HUES6 (cell line): ENCODE results near the gene CRACR2A.

ENCODE experiments used
- H3K27ac ChIP-seq: 2 replicates; pipeline ENCODE4 v1.7.0; 2013; ENCODE audit warnings: low read depth, mild to moderate bottlenecking, low read length, inconsistent platforms
- H3K27me3 ChIP-seq: 2 replicates; pipeline ENCODE4 v1.6.1; 2013; ENCODE audit warnings: low read length; ENCODE audit not compliant: control insufficient read depth, insufficient read depth
- H3K36me3 ChIP-seq: 2 replicates; pipeline ENCODE4 v1.6.1; 2013; ENCODE audit warnings: low read length; ENCODE audit not compliant: control insufficient read depth, insufficient read depth
- H3K4me1 ChIP-seq: 2 replicates; pipeline ENCODE4 v1.6.1; 2013; ENCODE audit warnings: low read length; ENCODE audit not compliant: control insufficient read depth, insufficient read depth
- H3K4me3 ChIP-seq: 2 replicates; pipeline ENCODE4 v1.5.1; 2013; ENCODE audit warnings: low read depth, low read length
- H3K9ac ChIP-seq: one replicate; pipeline ENCODE4 v1.6.1; 2013; ENCODE audit warnings: mild to moderate bottlenecking, low read length
- H3K9me3 ChIP-seq: 2 replicates; pipeline ENCODE4 v1.6.1; 2013; ENCODE audit warnings: low read depth, low read length; ENCODE audit not compliant: control insufficient read depth, insufficient read depth

CRACR2A gene

GRCh38 chr12:3679831-3680230 is 73.1 kb downstream of the CRACR2A start:
- Histone ChIP-seq H3K9ac (no peak overlapping the region), H3K36me3 (no peaks in the 10 kb centered on the region), H3K4me1 (no peaks in the 10 kb centered on the region), H3K27me3 (no peaks in the 10 kb centered on the region), H3K27ac (no peak overlapping the region), H3K9me3 (no peaks in the 10 kb centered on the region), H3K4me3 (no peak overlapping the region)

DNA sequence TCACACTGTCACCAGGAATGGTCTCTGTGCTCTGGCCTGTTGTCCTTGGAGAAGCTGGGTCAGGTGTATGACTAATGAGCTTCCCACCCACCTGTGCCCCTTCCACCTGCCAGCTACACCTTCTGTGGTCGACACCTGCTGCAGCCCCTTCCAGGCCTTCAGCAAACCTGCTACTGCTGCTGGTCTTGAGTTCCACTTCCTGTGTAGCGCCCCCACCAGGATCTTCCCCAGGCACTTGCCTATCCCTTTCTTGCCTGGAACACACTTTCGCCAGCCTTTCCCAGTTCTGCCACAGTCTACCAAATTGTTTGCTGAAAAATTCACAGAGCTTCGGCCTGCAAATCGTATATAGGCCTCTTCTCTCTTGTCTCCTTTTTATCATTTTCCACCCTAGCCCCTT is 75.3 kb downstream of the CRACR2A start:
- no peaks in the 10 kb centered on the region for H3K27me3 ChIP-seq
- H3K27ac ChIP-seq = no peak overlapping the region
- no peak overlapping the region for H3K4me3 ChIP-seq
- no peak overlapping the region for H3K9ac ChIP-seq
- no peaks in the 10 kb centered on the region for H3K36me3 ChIP-seq
- H3K9me3 ChIP-seq = no peaks in the 10 kb centered on the region
- no peaks in the 10 kb centered on the region for H3K4me1 ChIP-seq

GRCh38 chr12:3673981-3674708 is 78.8 kb downstream of the CRACR2A start:
- Histone ChIP-seq H3K27me3 (no peaks in the 10 kb centered on the region), H3K27ac (no peak overlapping the region), H3K36me3 (no peaks in the 10 kb centered on the region)

DNA sequence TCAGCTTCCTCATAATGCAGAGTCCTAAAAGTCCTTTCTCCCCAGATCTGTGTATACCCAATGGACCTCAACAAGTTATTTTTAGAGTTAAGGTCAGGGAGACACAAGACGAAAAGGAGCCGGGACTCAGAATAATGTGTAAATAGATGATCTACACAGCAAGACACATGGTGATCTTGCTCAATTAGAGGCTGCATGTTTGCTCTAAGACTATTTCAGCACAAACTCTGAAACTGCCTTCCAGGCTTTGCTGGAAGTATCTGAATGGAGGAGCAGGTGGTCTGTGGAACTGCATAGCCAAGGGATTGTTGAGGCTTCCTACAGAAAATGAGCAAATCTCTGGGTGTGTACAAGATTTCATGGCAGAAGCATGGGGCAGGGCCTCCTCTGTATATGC is 80.8 kb downstream of the CRACR2A start:
- no peak overlapping the region for H3K27ac ChIP-seq
- no peak overlapping the region for H3K4me3 ChIP-seq
- no peak overlapping the region for H3K9ac ChIP-seq
- H3K9me3 ChIP-seq = no peaks in the 10 kb centered on the region
- H3K36me3 ChIP-seq = no peaks in the 10 kb centered on the region
- H3K27me3 ChIP-seq = no peaks in the 10 kb centered on the region
- no peaks in the 10 kb centered on the region for H3K4me1 ChIP-seq

More at GRCh38 chr12:3673981-3674708, 78.8 kb downstream of the CRACR2A start:
- Histone ChIP-seq H3K4me1 (no peaks in the 10 kb centered on the region), H3K9me3 (no peaks in the 10 kb centered on the region), H3K4me3 (no peak overlapping the region), H3K9ac (no peak overlapping the region)

DNA sequence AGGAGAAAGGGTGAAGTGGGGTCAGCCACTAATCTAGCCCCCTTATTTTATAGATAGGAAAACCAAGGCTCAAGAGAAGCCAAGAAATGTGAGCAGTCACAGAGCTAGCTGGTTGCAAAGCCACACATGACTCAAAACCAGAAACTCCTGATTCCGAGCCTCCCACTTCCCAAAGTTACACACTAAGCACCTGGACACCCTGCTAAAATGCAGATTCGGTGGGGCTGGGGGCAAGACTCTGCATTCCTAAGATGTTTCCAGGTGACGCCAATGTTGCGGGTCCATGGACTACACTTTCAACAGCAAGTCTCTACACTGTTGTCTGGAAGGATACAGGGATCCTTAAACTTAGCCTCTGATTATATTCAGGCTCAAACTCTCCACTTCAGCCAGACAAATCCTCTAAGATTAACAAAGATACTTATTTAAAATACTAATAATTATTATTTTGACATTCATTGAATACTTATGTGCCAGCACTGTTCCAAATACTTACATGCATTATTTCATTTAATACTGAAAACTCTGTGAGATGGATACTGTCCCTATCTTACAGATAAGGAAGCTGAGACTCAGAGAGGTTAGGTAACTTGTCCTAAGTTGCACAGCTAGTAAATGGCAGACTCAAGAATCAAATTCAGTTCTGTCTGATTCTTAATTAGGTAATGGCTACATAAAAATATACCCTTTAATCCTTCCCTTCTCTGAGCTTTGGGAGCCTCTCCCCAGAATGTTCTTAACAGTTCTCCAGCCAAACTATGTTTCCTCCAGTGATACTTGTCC is 81.4 kb downstream of the CRACR2A start:
- Histone ChIP-seq H3K27me3 (no peaks in the 10 kb centered on the region), H3K4me1 (no peaks in the 10 kb centered on the region), H3K9me3 (no peaks in the 10 kb centered on the region), H3K27ac (no peak overlapping the region), H3K4me3 (no peak overlapping the region), H3K36me3 (no peaks in the 10 kb centered on the region), H3K9ac (no peak overlapping the region)

DNA sequence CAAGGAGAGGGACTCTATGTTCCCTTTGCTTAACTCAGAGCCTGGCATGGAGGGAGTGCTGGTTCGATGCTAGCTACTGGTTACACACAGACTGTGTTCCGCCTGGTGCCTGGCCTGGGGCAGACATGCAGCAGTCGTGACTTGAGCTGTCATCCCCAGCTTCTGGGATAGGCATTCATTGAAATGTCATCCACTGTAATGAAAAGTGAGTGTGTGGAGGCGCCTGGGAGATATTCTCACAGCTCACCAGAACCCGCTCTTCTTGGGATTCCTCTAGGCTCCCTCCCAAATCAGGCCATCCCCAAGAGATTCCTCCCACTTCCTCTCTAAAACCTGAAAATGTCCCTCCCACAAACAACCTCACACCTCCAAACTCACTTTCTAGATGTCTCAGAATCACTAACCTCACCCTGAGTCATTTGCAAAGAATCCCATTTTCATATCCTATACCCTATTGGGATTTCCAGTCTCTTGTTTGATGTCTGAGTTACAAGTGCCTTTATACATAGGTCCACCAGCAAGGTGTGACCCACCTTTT is 82.8 kb downstream of the CRACR2A start:
- no peaks in the 10 kb centered on the region for H3K4me1 ChIP-seq
- H3K4me3 ChIP-seq = no peak overlapping the region
- no peaks in the 10 kb centered on the region for H3K9me3 ChIP-seq
- no peaks in the 10 kb centered on the region for H3K36me3 ChIP-seq
- H3K9ac ChIP-seq = no peak overlapping the region
- H3K27ac ChIP-seq = no peak overlapping the region
- H3K27me3 ChIP-seq = no peaks in the 10 kb centered on the region

DNA sequence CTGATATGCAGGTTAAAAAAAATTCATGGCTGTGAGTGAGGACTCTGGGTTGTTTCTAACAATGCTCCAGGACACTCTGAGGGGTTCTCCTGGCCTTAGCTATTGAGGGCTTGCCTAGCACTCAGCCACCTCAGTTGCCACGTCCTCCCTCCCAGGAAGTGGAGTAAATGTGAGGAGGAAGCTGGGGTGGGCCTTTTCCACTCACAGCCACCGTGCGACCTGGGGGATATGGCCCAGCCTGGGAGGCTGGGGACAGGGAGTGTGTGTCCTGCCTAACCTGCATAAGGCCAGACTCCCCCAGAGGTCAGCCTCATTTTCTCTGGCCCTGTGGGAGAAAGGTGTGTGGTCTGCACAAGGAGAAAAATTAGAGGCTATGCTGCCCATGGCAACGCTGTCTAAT is 83.3 kb downstream of the CRACR2A start:
- H3K36me3 ChIP-seq = no peaks in the 10 kb centered on the region
- H3K4me3 ChIP-seq = no peak overlapping the region
- H3K9ac ChIP-seq = no peak overlapping the region

DNA sequence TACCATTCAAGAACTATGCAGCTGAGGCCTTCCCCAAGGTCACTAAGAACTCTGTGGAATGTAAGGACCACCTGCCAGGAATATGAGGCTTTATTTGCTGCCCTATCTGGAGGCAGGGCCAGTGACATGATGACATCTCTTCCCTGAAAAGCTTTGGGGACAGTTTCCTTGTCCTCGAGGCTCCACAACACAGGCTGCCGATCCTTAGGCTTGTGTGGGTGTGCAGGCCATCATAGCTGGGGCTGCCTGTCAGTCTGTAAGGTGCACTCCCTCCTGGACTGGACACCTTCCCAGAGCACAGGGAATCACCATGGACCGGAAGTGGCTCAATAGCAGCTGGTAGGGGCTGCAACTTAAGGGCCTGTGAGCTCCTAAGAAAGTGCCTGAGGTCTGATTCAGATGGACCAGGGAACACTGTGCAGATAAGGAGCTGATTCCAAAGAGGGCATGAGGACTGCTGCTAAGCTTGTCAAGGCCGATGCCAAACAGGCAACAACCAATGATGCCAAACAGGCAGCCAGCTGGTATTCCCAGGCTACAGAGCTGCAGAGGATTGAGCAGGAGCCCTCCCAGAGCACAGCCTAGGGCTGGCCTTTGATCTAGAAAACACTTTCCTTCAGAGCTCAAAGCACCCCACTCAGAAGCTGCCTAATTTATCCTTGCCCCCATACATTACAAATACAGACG is 84.3 kb downstream of the CRACR2A start:
- H3K27me3 ChIP-seq = no peaks in the 10 kb centered on the region
- H3K4me1 ChIP-seq = no peaks in the 10 kb centered on the region
- H3K36me3 ChIP-seq = no peaks in the 10 kb centered on the region
- H3K4me3 ChIP-seq = no peak overlapping the region
- H3K9me3 ChIP-seq = no peaks in the 10 kb centered on the region
- H3K27ac ChIP-seq = no peak overlapping the region
- H3K9ac ChIP-seq = no peak overlapping the region

More for the DNA sequence above, 83.3 kb downstream of the CRACR2A start:
- no peak overlapping the region for H3K27ac ChIP-seq
- no peaks in the 10 kb centered on the region for H3K4me1 ChIP-seq
- H3K9me3 ChIP-seq = no peaks in the 10 kb centered on the region
- no peaks in the 10 kb centered on the region for H3K27me3 ChIP-seq

- Histone ChIP-seq H3K36me3 (no peaks in the 10 kb centered on the region), H3K9me3 (no peaks in the 10 kb centered on the region), H3K27me3 (no peaks in the 10 kb centered on the region), H3K4me3 (no peak overlapping the region), H3K27ac (no peak overlapping the region), H3K9ac (no peak overlapping the region), H3K4me1 (no peaks in the 10 kb centered on the region; the same call in 1 of the 2 replicates)
Measured at GRCh38 chr12:3667485-3667884, 85.4 kb downstream of the CRACR2A start.

DNA sequence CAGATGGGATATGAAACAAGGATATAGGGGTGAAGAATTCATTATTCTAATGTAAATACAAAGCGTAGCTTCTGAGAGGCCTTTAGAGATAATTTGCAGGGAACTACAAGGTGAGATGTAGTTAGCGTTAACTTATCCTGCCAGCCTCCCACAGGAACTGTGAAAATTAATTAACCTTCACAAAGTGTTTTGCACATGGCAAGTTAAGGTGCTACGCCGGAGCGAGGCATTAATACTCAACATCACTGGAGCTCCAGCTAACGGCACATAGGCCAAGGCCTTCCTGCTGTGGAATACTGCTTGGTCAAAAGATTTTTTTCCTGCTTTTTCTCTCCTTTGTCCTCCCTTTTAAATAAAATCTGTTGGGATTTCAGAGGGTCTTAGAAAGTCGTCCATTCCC is 86.5 kb downstream of the CRACR2A start:
- Histone ChIP-seq H3K9me3 (no peaks in the 10 kb centered on the region), H3K27me3 (no peaks in the 10 kb centered on the region), H3K4me1 (peaks cover 5% of the 10 kb centered on the region), H3K4me3 (no peak overlapping the region), H3K27ac (no peak overlapping the region), H3K36me3 (no peaks in the 10 kb centered on the region), H3K9ac (no peak overlapping the region)

DNA sequence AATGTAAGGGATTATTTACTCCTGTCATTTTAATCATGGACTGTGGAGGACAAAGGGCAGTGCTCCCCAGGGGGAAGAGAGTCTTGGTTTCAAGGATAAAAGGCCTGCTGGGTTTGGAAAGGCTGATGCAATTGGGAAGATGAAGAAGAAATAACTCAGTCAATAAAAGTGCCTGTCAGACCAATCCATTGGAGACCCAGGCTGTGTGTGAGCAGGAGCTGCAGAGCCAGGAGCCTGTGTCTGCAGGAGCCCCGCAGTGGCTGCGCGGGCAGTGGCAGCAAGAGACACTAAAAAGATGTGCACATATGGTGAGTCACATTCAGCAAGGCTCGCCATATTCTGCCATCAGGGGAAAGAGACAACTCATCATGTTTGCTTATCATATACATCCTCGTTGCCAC is 90.4 kb downstream of the CRACR2A start:
- Histone ChIP-seq H3K36me3 (no peaks in the 10 kb centered on the region), H3K27ac (no peak overlapping the region), H3K27me3 (no peaks in the 10 kb centered on the region), H3K9ac (no peak overlapping the region), H3K9me3 (no peaks in the 10 kb centered on the region), H3K4me3 (no peak overlapping the region), H3K4me1 (peaks cover 5% of the 10 kb centered on the region)
